Measurements from ENCODE around the gene RXRG. TPM values are rescaled to one million over a fixed set of nuclear protein-coding genes. Genes with fewer than 3 reads are reported as not detected.
A peak's percentile ranks its signal among the peaks of the same experiment; 100 is the strongest.

RXRG gene
- total RNA-seq, 1 donor from 2014 or later: 9.1 TPM

DNA sequence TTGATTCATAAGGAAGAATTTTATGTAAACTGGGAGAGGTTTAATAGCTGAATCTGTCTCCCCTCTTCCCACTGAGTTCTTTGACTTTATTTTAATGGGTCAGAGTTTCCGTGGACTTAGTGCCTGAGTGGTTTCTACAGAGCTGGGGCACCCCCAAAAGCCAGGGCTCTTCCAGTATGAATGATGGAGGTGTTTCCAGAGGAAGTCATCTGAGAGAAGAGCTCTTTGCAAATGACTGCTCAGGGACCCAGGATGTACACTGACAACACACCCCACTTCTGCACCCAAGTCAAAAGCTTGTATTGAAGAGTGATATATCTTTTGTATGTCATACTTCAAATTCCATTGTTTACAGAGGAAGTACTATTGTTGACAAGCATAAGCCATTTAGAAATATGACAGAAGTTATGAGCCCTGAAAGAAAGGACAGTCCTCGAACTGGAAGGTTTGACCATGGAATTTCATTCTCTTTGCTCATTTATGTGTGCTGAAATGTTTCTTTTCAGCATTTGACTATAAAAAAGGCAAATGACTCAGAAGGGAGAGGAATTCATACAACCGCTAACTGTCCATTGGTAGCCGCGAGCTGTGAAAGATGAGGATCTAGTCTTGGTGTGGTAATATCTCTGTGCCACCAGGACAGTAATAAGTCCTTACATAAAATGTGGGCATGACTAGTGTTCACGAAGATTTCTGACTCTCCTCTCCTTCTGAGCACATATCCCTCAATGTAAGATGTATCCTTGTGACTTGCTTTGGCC, 63.0 kb downstream of the RXRG start:
- intact Hi-C loops (cut with DNase I): no loop called here
- DNase-seq (no peak), ATAC-seq (no peak)
- Histone ChIP-seq H3K4me3 (no peak overlapping the region), H3K27ac (no peak overlapping the region), H3K27me3 (no peaks in the 10 kb centered on the region), H3K4me1 (no peaks in the 10 kb centered on the region), H3K36me3 (no peaks in the 10 kb centered on the region), H3K9me3 (no peaks in the 10 kb centered on the region)
- TF ChIP-seq, protein P1, sequence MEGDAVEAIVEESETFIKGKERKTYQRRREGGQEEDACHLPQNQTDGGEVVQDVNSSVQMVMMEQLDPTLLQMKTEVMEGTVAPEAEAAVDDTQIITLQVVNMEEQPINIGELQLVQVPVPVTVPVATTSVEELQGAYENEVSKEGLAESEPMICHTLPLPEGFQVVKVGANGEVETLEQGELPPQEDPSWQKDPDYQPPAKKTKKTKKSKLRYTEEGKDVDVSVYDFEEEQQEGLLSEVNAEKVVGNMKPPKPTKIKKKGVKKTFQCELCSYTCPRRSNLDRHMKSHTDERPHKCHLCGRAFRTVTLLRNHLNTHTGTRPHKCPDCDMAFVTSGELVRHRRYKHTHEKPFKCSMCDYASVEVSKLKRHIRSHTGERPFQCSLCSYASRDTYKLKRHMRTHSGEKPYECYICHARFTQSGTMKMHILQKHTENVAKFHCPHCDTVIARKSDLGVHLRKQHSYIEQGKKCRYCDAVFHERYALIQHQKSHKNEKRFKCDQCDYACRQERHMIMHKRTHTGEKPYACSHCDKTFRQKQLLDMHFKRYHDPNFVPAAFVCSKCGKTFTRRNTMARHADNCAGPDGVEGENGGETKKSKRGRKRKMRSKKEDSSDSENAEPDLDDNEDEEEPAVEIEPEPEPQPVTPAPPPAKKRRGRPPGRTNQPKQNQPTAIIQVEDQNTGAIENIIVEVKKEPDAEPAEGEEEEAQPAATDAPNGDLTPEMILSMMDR (IDR thresholded peaks at IDR 0.05): no peak

DNA sequence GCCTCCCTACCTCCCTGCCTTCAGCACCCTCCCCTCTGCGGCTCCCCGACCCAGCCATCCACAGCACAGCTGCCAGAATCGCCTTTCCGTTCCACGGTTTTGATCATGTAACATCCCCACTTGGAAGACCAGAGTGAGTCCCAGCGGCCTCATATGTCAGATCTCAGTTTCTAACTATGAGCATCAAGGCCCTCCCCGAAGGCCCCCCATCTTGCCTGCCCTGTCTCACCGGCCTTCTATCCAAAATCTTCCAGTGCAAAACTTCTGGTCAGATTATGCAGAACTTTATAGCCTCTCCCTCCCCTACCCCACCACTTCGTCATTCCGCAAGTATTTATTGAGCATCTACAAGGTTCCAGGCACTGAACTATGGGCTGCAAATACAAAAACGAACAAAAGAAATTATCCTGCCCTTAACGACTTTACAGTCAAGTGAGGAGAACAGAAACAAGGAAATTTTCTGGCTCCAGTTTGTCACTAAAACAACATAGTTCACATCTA, 68.1 kb downstream of the RXRG start:
- intact Hi-C loops (cut with DNase I): no loop called here
- Histone ChIP-seq H3K27ac (peak overlapping the region; percentile 77), H3K9me3 (no peaks in the 10 kb centered on the region), H3K4me1 (peaks cover 13% of the 10 kb centered on the region), H3K36me3 (no peaks in the 10 kb centered on the region), H3K27me3 (peaks cover 15% of the 10 kb centered on the region), H3K4me3 (peak overlapping the region; percentile 50)
- no peak for ATAC-seq
- TF ChIP-seq, protein P1 (IDR thresholded peaks at IDR 0.05): no peak
- no peak for DNase-seq

DNA sequence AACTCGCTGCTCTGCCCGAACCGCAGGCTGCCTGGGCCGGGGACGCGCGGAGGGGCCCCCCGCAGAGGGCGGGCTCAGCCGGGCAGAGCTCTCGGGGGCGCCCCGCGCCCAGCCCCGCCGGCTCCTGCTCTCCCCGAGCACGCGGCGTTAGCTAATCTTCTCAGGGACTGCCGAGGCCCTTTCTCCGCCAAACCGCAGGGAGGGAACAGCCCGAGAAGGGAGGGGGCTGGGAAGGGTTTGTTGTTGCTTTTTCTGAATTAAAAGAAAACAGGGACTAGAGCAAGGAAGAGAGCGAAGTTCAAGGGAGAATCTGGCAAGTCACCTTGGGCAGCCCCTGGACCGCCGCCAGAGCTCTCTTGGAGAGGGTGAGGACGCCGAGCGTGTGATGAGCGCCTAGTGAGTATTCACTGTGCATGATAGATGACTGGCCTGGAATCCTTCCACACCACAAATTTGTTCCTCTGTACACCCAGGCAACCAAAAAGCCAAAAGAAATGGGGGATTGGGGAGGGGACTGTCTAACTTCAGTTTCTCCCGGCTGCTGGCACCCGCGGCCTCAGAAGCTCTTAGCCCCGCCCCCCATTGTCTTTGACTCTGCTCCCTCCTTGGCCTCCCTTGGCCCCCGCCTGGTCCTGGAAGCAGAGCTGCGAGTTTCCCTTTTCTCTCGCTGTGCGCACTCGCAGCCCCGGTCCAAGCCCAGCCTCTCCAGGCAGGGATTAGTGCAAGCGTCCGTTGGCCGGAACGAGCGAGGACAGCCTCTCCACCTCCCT, 68.7 kb downstream of the RXRG start:
- peak; percentile 85 for ATAC-seq
- Histone ChIP-seq H3K36me3 (no peaks in the 10 kb centered on the region), H3K9me3 (no peaks in the 10 kb centered on the region), H3K4me3 (peak overlapping the region; percentile 50), H3K4me1 (peaks cover 20% of the 10 kb centered on the region), H3K27ac (peak overlapping the region; percentile 77), H3K27me3 (peaks cover 15% of the 10 kb centered on the region)
- peak; percentile 81 for DNase-seq
- intact Hi-C loops (cut with DNase I): no loop called here
- TF ChIP-seq, protein P1 (IDR thresholded peaks at IDR 0.05): no peak

DNA sequence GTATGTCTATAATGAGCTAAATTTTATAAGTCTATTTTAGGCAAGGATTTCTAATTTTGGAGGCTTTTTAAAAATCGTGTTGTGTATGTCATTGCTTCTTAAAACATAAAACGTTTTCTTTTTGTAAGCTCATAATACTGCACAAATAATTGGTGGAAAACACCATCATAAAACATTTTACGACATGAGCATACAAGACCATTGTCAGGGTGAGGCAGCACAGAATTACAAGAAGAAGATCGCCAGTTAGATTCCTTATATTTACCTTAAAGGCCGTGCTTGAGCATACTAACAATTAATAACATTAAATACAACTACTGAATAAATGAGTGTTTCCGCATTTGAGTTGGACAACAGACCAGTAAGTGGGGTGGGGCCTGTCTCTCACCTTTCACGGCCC, 69.3 kb downstream of the RXRG start:
- TF ChIP-seq, protein P1 (IDR thresholded peaks at IDR 0.05): no peak
- ATAC-seq: no peak
- peak overlapping the region; percentile 50 for H3K4me3 ChIP-seq

DNA sequence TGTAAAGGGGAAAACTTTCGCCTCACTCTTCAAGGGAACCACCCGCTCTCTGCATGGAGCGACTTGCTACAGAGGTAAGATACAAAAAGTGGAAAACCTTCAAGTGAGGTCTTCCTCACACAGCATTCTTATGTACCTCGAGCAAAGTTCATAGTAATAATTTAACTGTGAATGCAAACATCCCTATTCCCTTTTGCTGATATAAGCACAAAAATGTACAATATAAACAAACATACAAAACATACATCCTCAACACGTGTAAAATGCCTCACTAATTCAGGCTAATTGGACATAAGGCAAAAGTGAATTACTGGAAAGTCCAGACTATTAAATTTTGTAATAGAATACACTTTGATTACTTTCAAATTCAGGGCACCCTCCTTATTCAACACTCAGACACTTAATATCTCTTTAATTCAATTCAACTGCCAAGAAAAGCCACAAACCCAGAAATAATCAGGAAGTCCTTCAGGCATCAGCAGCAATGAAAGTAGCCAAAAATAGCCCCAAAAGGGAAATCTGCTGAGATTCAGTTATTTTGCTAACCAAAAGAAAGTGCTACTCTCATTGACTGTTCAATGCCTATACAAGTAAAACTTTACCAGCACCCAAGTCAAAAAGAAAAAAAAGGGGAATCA, 73.2 kb downstream of the RXRG start:
- Histone ChIP-seq H3K4me1 (peaks cover 21% of the 10 kb centered on the region), H3K27me3 (peaks cover 17% of the 10 kb centered on the region), H3K9me3 (no peaks in the 10 kb centered on the region), H3K27ac (no peak overlapping the region), H3K36me3 (no peaks in the 10 kb centered on the region), H3K4me3 (no peak overlapping the region)
- TF ChIP-seq, protein P1 (IDR thresholded peaks at IDR 0.05): no peak
- intact Hi-C loops (cut with DNase I): no loop called here
- ATAC-seq (no peak), DNase-seq (no peak)

More for the DNA sequence above, 69.3 kb downstream of the RXRG start:
- intact Hi-C loops (cut with DNase I): no loop called here
- Histone ChIP-seq H3K27me3 (peaks cover 15% of the 10 kb centered on the region), H3K36me3 (no peaks in the 10 kb centered on the region), H3K9me3 (no peaks in the 10 kb centered on the region), H3K27ac (peak overlapping the region; percentile 77), H3K4me1 (peaks cover 21% of the 10 kb centered on the region)
- no peak for DNase-seq

Data from upper lobe of right lung (tissue), 1 donor.